PC-9 (cell line): ENCODE results near the gene MGRN1.

Source experiments
- CTCF ChIP-seq: fragments of 200-600 bp; sonication (generic); conservative IDR thresholded peaks from 2 replicates; pipeline ENCODE4 v1.6.1; 2017; ENCODE audit warnings: mixed run types, antibody characterized with exemption, mild to moderate bottlenecking, moderate library complexity
- EZH2 ChIP-seq: fragments of 200-600 bp; sonication (generic); IDR thresholded peaks from 2 replicates; pipeline ENCODE4 v1.8.0; 2017; ENCODE audit warnings: antibody characterized with exemption, low read depth

- TF ChIP-seq CTCF (no peak), EZH2 (no peak)
Observed at GRCh38 chr16:4681471-4682083, 57.0 kb downstream of the MGRN1 start.
